OCI-LY3 (cell line): Measurements from ENCODE around the gene SGPL1.

ENCODE experiments used
- H2AFZ ChIP-seq: fragments of 200-600, 300-600 bp; shearing (Covaris generic); 2 replicates; pipeline ENCODE4 v1.6.0; 2014; ENCODE audit warnings: antibody characterized with exemption, low read depth, low read length
- H3K27ac ChIP-seq: fragments of 200-600, 300-600 bp; sonication (generic); 2 replicates; pipeline ENCODE4 v1.5.1; 2014; ENCODE audit warnings: mild to moderate bottlenecking, low read length, moderate library complexity, mixed read lengths
- H3K27me3 ChIP-seq: fragments of 200-600, 300-600 bp; sonication (generic); 2 replicates; pipeline ENCODE4 v1.6.1; 2014; ENCODE audit warnings: low read depth, low read length, mixed read lengths
- H3K36me3 ChIP-seq: fragments of 200-600, 300-600 bp; sonication (generic); replicated peaks from 2 replicates; pipeline ENCODE3; 2014; ENCODE audit warnings: low read depth, low read length, mixed read lengths
- H3K4me1 ChIP-seq: fragments of 300-600, 200-600 bp; sonication (generic); 2 replicates; pipeline ENCODE4 v1.6.1; 2014; ENCODE audit warnings: low read length, mixed read lengths
- H3K4me2 ChIP-seq: fragments of 200-600, 300-600 bp; sonication (generic); 2 replicates; pipeline ENCODE4 v1.6.1; 2014; ENCODE audit warnings: low read length, mixed read lengths
- H3K4me3 ChIP-seq: fragments of 300-600, 200-600 bp; sonication (generic); 2 replicates; pipeline ENCODE4 v1.5.1; 2014; ENCODE audit warnings: antibody characterized with exemption, mild to moderate bottlenecking, low read length, moderate library complexity
- H3K79me2 ChIP-seq: fragments of 300-600, 200-600 bp; shearing (Covaris generic); 2 replicates; pipeline ENCODE4 v1.6.1; 2014; ENCODE audit warnings: mild to moderate bottlenecking, low read length, mixed read lengths
- H3K9ac ChIP-seq: fragments of 300-600, 200-600 bp; shearing (Covaris generic); 2 replicates; pipeline ENCODE4 v1.6.0; 2014; ENCODE audit warnings: mild to moderate bottlenecking, low read length, moderate library complexity
- H3K9me3 ChIP-seq: fragments of 200-600, 300-600 bp; shearing (Covaris generic); 2 replicates; pipeline ENCODE4 v1.6.1; 2014; ENCODE audit warnings: low read length, mixed read lengths; ENCODE audit not compliant: insufficient read depth
- H4K20me1 ChIP-seq: fragments of 200-600, 300-600 bp; sonication (generic); 2 replicates; pipeline ENCODE4 v1.6.1; 2016; ENCODE audit warnings: low read length, mixed read lengths; ENCODE audit not compliant: insufficient read depth
- CTCF ChIP-seq: fragments of 200-600, 300-600 bp; sonication (generic); IDR thresholded peaks from 2 replicates; pipeline ENCODE4 v1.5.1; 2014; ENCODE audit warnings: antibody characterized with exemption, low read length, low read depth
- EZH2phosphoT487 ChIP-seq: fragments of 200-600 bp; shearing (Covaris generic); IDR thresholded peaks from 2 replicates; pipeline ENCODE4 v1.6.1; 2018; ENCODE audit warnings: antibody characterized with exemption, mixed run types, low read depth

SGPL1 gene

GRCh38 chr10:70885931-70886903, 70.5 kb downstream of the SGPL1 start:
- H3K79me2 ChIP-seq, result 0 out of 2 replicates have a peak, but pooled peaks cover 4% of the 10 kb centered on the region
- H3K9me3 ChIP-seq, result no peaks in the 10 kb centered on the region
- H3K4me3 ChIP-seq, result no peak overlapping the region
- H3K4me2 ChIP-seq, result no peak overlapping the region
- H3K9ac ChIP-seq, result no peak overlapping the region
- peaks cover 5% of the 10 kb centered on the region for H3K4me1 ChIP-seq
- no peaks in the 10 kb centered on the region for H4K20me1 ChIP-seq
- peaks cover 5% of the 10 kb centered on the region for H3K36me3 ChIP-seq
- no peak overlapping the region for H3K27ac ChIP-seq
- TF ChIP-seq EZH2phosphoT487, result no peak
- no peak for TF ChIP-seq CTCF
- H3K27me3 ChIP-seq, result no peaks in the 10 kb centered on the region
- H2AFZ ChIP-seq, result no peak overlapping the region

- Histone ChIP-seq H3K36me3 (peaks cover 5% of the 10 kb centered on the region), H3K9ac (peak overlapping the region; percentile 81), H3K27ac (no peak overlapping the region), H3K9me3 (no peaks in the 10 kb centered on the region), H3K79me2 (0 out of 2 replicates have a peak, but pooled peaks cover 4% of the 10 kb centered on the region), H3K4me3 (peak overlapping the region; percentile 92), H3K4me2 (peak overlapping the region; percentile 90), H2AFZ (no peak overlapping the region), H4K20me1 (no peaks in the 10 kb centered on the region), H3K4me1 (peaks cover 5% of the 10 kb centered on the region), H3K27me3 (no peaks in the 10 kb centered on the region)
- TF ChIP-seq CTCF, result no peak
- no peak for TF ChIP-seq EZH2phosphoT487
These were observed 71.3 kb downstream of the SGPL1 start for GRCh38 chr10:70886921-70887665.

GRCh38 chr10:70887804-70888800, 72.4 kb downstream of the SGPL1 start, which contains the start of gene PCBD1:
TSS of gene PCBD1 (minus strand) at chr10:70888565. CDS start at chr10:70888533, 32 bp downstream.
- Histone ChIP-seq H3K36me3 (no peaks in the 10 kb centered on the region), H3K4me3 (peak within 1 kb of the TSS; percentile 92), H3K27ac (peak within 1 kb of the TSS; percentile 55), H3K4me1 (peaks cover 5% of the 10 kb centered on the region), H3K9ac (peak within 1 kb of the TSS; percentile 81), H3K27me3 (no peaks in the 10 kb centered on the region), H3K4me2 (peak within 1 kb of the TSS; percentile 90), H2AFZ (peak within 1 kb of the TSS; percentile 94), H3K79me2 (0 out of 2 replicates have a peak, but pooled peaks cover 4% of the 10 kb centered on the region), H3K9me3 (no peaks in the 10 kb centered on the region), H4K20me1 (no peaks in the 10 kb centered on the region)
- TF ChIP-seq CTCF, result no peak
- no peak for TF ChIP-seq EZH2phosphoT487
